Tibial artery (tissue), 4 donors: Measurements from ENCODE around the gene BANK1.

ENCODE experiments used
- DNase-seq, 2 donors: peaks; one replicate each; pipeline ENCODE4 v3.0.0-alpha.2; 2019
- H3K27ac ChIP-seq, 2 donors: fragments of 200-600 bp; sonication (generic) in 1 of 2; 1 replicate in 1 of 2; 2 replicates in 1 of 2; pipeline ENCODE4 v1.5.1; 2018 to 2019; ENCODE audit warnings: mild to moderate bottlenecking in 1 of 2
- H3K27me3 ChIP-seq, 2 donors: fragments of 200-600 bp; sonication (generic) in 1 of 2; one replicate each; pipeline versions ENCODE4 v1.5.1 to v1.6.0; 2016 to 2019
- H3K36me3 ChIP-seq, 3 donors: fragments of 200-600 bp; sonication (generic) in 2 of 3; one replicate each; pipeline ENCODE4 v1.5.1; 2016 to 2019; ENCODE audit warnings: mild to moderate bottlenecking in 2 of 3
- H3K4me1 ChIP-seq, 4 donors: fragments of 200-600 bp; sonication (generic) in 2 of 4; 1 replicate in 3 of 4; 2 replicates in 1 of 4; pipeline ENCODE4 v1.5.1; 2016 to 2019
- H3K4me3 ChIP-seq, 2 donors: fragments of 200-600 bp; sonication (generic) in 1 of 2; 1 replicate in 1 of 2; 2 replicates in 1 of 2; pipeline ENCODE4 v1.5.1; 2018 to 2019; ENCODE audit warnings: mild to moderate bottlenecking in 2 of 2
- H3K9me3 ChIP-seq, 3 donors: fragments of 200-600 bp; sonication (generic) in 1 of 3; one replicate each; pipeline ENCODE4 v1.5.1; 2016 to 2019
- intact Hi-C: fragments of 100-400 bp; cut with DNase I; formaldehyde crosslinking; loops from one replicate; pipeline ENCODE4 v1.15.0; 2023; ENCODE audit warnings: low total_unique reads
- TF ChIP-seq, protein P1 (sequence below), 2 experiments: fragments of 200-600 bp in 1 of 2; fragments of 450-650 bp in 1 of 2; IDR thresholded peaks; one replicate each; pipeline ENCODE4 v1.5.1; 2017 to 2019; ENCODE audit warnings: antibody characterized with exemption in 2 of 2, mild to moderate bottlenecking in 1 of 2, moderate library complexity in 1 of 2

The BANK1 gene

DNA sequence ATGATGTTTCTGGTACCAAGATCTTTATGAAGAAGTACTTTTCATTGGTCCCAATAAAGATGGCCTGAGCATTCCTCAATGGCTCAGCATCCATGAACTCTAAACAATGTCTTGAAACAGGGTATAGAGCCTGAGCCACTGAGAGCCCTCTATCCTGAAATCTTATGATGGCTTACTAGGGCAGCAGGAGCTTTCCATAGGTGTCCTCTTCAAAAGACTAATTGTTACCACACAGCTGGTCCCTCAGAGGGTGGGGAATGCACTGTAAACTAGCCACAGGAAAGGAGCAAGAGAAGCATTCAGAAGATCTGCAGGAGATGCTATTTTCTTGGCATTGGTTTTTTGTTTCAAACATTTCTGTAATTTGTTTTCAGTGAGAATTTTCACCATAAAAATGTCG, 5.6 kb upstream of the BANK1 start:
- Histone ChIP-seq H3K4me1 (no peaks in the 10 kb centered on the region), H3K9me3 (no peaks in the 10 kb centered on the region), H3K4me3 (no peak overlapping the region), H3K27ac (no peak overlapping the region), H3K27me3 (no peaks in the 10 kb centered on the region), H3K36me3 (no peaks in the 10 kb centered on the region)
- TF ChIP-seq, protein P1, sequence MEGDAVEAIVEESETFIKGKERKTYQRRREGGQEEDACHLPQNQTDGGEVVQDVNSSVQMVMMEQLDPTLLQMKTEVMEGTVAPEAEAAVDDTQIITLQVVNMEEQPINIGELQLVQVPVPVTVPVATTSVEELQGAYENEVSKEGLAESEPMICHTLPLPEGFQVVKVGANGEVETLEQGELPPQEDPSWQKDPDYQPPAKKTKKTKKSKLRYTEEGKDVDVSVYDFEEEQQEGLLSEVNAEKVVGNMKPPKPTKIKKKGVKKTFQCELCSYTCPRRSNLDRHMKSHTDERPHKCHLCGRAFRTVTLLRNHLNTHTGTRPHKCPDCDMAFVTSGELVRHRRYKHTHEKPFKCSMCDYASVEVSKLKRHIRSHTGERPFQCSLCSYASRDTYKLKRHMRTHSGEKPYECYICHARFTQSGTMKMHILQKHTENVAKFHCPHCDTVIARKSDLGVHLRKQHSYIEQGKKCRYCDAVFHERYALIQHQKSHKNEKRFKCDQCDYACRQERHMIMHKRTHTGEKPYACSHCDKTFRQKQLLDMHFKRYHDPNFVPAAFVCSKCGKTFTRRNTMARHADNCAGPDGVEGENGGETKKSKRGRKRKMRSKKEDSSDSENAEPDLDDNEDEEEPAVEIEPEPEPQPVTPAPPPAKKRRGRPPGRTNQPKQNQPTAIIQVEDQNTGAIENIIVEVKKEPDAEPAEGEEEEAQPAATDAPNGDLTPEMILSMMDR (IDR thresholded peaks at IDR 0.05): no peak
- intact Hi-C loops: no loop called here
- DNase-seq: no peak

DNA sequence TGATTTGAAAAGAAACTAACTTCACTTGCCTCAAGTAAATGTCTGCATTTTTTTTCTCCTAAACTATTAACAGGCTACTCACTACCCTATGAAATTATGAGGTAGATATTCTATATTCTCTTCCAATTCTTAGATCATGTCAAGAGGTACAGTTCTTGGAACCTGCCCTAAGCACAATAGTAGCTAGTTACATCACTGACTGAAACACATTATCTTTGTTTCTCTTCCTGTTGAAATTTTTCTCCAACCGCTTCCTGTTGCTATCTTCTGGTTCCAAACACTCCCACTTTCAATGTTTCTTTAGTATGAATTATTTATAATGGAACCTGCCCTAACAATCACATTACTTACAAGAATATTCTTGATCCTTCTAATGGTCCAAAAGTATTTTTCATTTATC, 5.0 kb upstream of the BANK1 start:
- no peak overlapping the region for H3K4me3 ChIP-seq
- no peak overlapping the region for H3K27ac ChIP-seq
- H3K4me1 ChIP-seq: peaks cover 0 to 3% (median under 1%) of the 10 kb centered on the region in 4 donors
- no peaks in the 10 kb centered on the region for H3K9me3 ChIP-seq
- no peak for DNase-seq
- peaks cover 0 to 4% of the 10 kb centered on the region in 2 donors for H3K27me3 ChIP-seq
- TF ChIP-seq, protein P1 (IDR thresholded peaks at IDR 0.05): no peak
- no peaks in the 10 kb centered on the region for H3K36me3 ChIP-seq
- intact Hi-C loops: no loop called here

DNA sequence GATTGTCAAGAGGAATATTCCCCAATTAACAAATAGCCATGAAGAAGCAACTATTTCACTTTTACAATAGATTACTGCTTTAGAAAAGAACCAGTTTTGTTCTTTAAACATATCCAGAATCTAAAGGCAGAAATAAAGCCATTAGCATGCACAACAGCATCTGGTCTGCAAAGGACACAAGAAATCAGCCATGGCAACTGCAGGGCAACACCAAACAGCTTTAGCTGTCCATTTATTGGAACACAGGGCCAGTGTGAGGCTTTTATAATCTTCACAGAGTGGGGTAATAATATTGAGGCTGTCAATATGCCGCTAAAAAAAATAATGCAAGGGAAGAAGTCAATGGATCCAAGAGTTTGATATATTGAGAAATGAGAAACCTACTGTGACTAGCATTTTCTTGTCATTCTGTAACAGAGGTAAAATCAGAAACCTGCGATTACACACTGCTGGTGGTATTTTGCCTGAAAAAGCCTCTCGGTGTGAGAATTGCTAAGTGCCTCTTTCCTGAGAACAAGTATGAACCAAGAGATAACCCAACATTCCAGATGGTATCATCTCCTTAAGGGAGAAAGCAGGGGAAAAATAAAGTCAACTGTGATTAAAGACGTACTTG, 2.7 kb upstream of the BANK1 start:
- Histone ChIP-seq H3K27me3 (peaks cover 0 to 13% of the 10 kb centered on the region in 2 donors), H3K9me3 (no peaks in the 10 kb centered on the region), H3K4me3 (no peak overlapping the region), H3K4me1 (peaks cover 0 to 10% (median 7%) of the 10 kb centered on the region in 4 donors), H3K27ac (no peak overlapping the region), H3K36me3 (no peaks in the 10 kb centered on the region)
- TF ChIP-seq, protein P1 (IDR thresholded peaks at IDR 0.05): no peak
- intact Hi-C loops: no loop called here
- DNase-seq: no peak

DNA sequence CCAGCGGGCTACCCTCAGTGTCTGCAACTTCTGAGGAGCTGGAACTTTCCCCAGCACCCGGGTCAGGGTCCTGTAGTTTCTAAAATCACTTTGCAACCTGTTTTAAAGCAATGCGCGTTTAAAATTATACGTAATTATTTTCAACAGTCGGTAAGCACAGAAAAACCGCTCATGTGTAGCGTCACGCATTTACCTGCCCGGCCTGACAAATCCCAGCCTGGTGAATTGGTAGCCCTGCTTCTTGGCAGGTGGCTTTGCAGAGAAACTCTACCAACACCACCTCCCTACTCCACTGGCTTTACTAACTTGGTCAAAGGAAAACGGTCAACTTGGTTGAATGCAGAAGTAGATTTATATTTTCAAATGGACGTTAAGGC, 640 bp downstream of the BANK1 start:
- no peaks in the 10 kb centered on the region for H3K9me3 ChIP-seq
- no peaks in the 10 kb centered on the region for H3K36me3 ChIP-seq
- H3K27me3 ChIP-seq: peaks cover 0 to 13% of the 10 kb centered on the region in 2 donors
- DNase-seq: no peak
- no peak overlapping the region for H3K27ac ChIP-seq
- TF ChIP-seq, protein P1 (IDR thresholded peaks at IDR 0.05): no peak
- peaks cover 0 to 10% (median 7%) of the 10 kb centered on the region in 4 donors for H3K4me1 ChIP-seq
- intact Hi-C loops: no loop called here
- peak overlapping the region; percentile 45 to 58 for H3K4me3 ChIP-seq

DNA sequence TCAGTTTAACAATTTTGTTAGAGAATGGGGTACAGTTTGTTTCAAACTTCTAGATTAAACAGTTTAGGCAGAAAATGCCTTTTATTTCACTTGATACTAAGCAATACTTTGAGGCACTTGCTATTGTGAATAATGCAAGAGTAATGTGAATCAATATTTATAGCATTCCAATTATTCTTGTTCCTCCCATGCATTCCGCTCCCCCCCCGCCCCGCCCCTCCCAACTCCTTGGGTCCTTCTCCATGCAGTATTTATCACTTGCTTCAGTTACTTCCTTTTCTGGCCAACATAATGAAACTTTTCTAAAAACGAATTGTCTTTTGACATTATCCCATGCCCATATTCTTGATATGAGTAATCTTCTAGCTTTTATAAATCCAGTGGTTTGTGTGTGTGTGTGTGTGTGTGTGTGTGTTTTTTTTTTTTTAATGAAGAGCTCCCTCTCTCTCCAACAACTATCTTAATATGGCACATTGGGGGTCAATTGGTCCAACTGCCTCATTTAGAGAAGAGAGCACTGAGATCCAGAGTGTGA, 1.6 kb downstream of the BANK1 start:
- H3K36me3 ChIP-seq: no peaks in the 10 kb centered on the region
- H3K27ac ChIP-seq: no peak overlapping the region
- H3K27me3 ChIP-seq: peaks cover 0 to 13% of the 10 kb centered on the region in 2 donors
- H3K4me1 ChIP-seq: peaks cover 0 to 10% (median 7%) of the 10 kb centered on the region in 4 donors
- TF ChIP-seq, protein P1 (IDR thresholded peaks at IDR 0.05): no peak
- intact Hi-C loops: no loop called here
- H3K4me3 ChIP-seq: no peak overlapping the region
- no peak for DNase-seq
- H3K9me3 ChIP-seq: no peaks in the 10 kb centered on the region
